Subcutaneous adipose tissue (tissue), 4 donors: Measurements from ENCODE around the gene CYB5D1. TPM values are rescaled to one million over a fixed set of nuclear protein-coding genes. Genes with fewer than 3 reads are reported as not detected.

Source experiments
- CTCF ChIP-seq: fragments of 450-650 bp; IDR thresholded peaks from one replicate; pipeline ENCODE4 v1.5.1; 2016; ENCODE audit warnings: low read depth, mild to moderate bottlenecking, control low read depth, antibody characterized with exemption, moderate library complexity
- total RNA-seq, 4 donors: library from RNA; depleted of rRNA; stranded (reverse); fragments of >200 nt; gene quantifications; one replicate each; pipeline ENCODE4 v1.1.0, GENCODE V29; 2016

The CYB5D1 gene
- total RNA-seq, 4 donors from 2014 or later = 4.1 to 7.7 (median 6.3) TPM

GRCh38 chr17:7843257-7843535 is 14.6 kb upstream of the CYB5D1 start:
- no peak for TF ChIP-seq CTCF

- no peak for TF ChIP-seq CTCF
Observed at GRCh38 chr17:7843536-7844291, 14.1 kb upstream of the CYB5D1 start.

GRCh38 chr17:7844292-7845154 is 13.3 kb upstream of the CYB5D1 start:
- TF ChIP-seq CTCF = no peak

- TF ChIP-seq CTCF = no peak
Observed at GRCh38 chr17:7845359-7846062, 12.3 kb upstream of the CYB5D1 start.

GRCh38 chr17:7846063-7846735 is 11.6 kb upstream of the CYB5D1 start:
- no peak for TF ChIP-seq CTCF

GRCh38 chr17:7846765-7847661 is 10.8 kb upstream of the CYB5D1 start:
- no peak for TF ChIP-seq CTCF
